Thoracic aorta (tissue), 2 donors: ENCODE measurements around the gene DAGLB. TPM values are rescaled to one million over a fixed set of nuclear protein-coding genes. Genes with fewer than 3 reads are reported as not detected.
A peak's percentile ranks its signal among the peaks of the same experiment; 100 is the strongest.

ENCODE experiments used
- ATAC-seq: fragments of 150-250 bp; one replicate; pipeline ENCODE4 v1.8.0; 2017; ENCODE audit warnings: low read depth; ENCODE audit not compliant: insufficient number of reproducible peaks, low FRiP score
- DNase-seq: peaks from one replicate; pipeline ENCODE4 v3.0.0-alpha.2; 2020; ENCODE audit warnings: low spot score
- H3K27ac ChIP-seq, 2 donors: fragments of 200-600 bp; sonication (generic); 1 replicate in 1 of 2; 2 replicates in 1 of 2; pipeline ENCODE4 v1.5.1; 2016; ENCODE audit warnings: mild to moderate bottlenecking in 2 of 2, moderate library complexity in 2 of 2
- H3K27me3 ChIP-seq: fragments of 200-600 bp; sonication (generic); replicated peaks from 2 replicates; pipeline ENCODE4 v1.6.0; 2016; ENCODE audit warnings: mild to moderate bottlenecking; ENCODE audit not compliant: insufficient read depth
- H3K36me3 ChIP-seq: fragments of 200-600 bp; sonication (generic); one replicate; pipeline ENCODE4 v1.5.1; 2016
- H3K4me1 ChIP-seq, 2 donors: fragments of 200-600 bp; sonication (generic); 1 replicate in 1 of 2; 2 replicates in 1 of 2; pipeline versions ENCODE4 v1.5.1 to v1.6.0; 2016; ENCODE audit warnings: low read depth in 2 of 2, mild to moderate bottlenecking in 1 of 2; ENCODE audit not compliant: control insufficient read depth in 1 of 2
- H3K4me3 ChIP-seq: fragments of 200-600 bp; sonication (generic); 2 replicates; pipeline ENCODE4 v1.5.1; 2016; ENCODE audit warnings: mild to moderate bottlenecking
- H3K9me3 ChIP-seq: fragments of 200-600 bp; sonication (generic); 2 replicates; pipeline ENCODE4 v1.5.1; 2016
- CTCF ChIP-seq: fragments of 200-600 bp; sonication (generic); IDR thresholded peaks from one replicate; pipeline ENCODE4 v1.5.1; 2019; ENCODE audit warnings: antibody characterized with exemption
- total RNA-seq, 2 donors: library from RNA; depleted of rRNA; stranded (reverse); fragments of >200 nt; gene quantifications; one replicate each; pipeline versions ENCODE4 v1.1.0 to v1.2.3, GENCODE V29; 2016

The DAGLB gene
- total RNA-seq, 2 donors from 2014 or later: 16.5 to 28.6 TPM

GRCh38 chr7:6375348-6376101 lies 72.2 kb downstream of the DAGLB start:
- Histone ChIP-seq H3K27ac (peak overlapping the region; percentile 85 to 87), H3K9me3 (no peaks in the 10 kb centered on the region), H3K36me3 (no peaks in the 10 kb centered on the region), H3K27me3 (no peaks in the 10 kb centered on the region), H3K4me3 (peak overlapping the region; percentile 90), H3K4me1 (peaks cover 23 to 44% of the 10 kb centered on the region in 2 donors)
- no peak for ATAC-seq
- no peak for TF ChIP-seq CTCF
- DNase-seq: no peak

- no peak for ATAC-seq
- no peaks in the 10 kb centered on the region for H3K36me3 ChIP-seq
Measured at GRCh38 chr7:6367701-6368211, 80.0 kb downstream of the DAGLB start.

GRCh38 chr7:6365451-6365850 lies 82.3 kb downstream of the DAGLB start:
- Histone ChIP-seq H3K27ac (no peak overlapping the region), H3K4me1 (no peaks in the 10 kb centered on the region), H3K36me3 (no peaks in the 10 kb centered on the region), H3K4me3 (no peak overlapping the region), H3K9me3 (no peaks in the 10 kb centered on the region), H3K27me3 (no peaks in the 10 kb centered on the region)
- ATAC-seq (no peak), DNase-seq (no peak)
- no peak for TF ChIP-seq CTCF

More at GRCh38 chr7:6367701-6368211, 80.0 kb downstream of the DAGLB start:
- H3K4me1 ChIP-seq: no peaks in the 10 kb centered on the region
- H3K4me3 ChIP-seq: no peak overlapping the region
- no peaks in the 10 kb centered on the region for H3K27me3 ChIP-seq
- no peaks in the 10 kb centered on the region for H3K9me3 ChIP-seq
- H3K27ac ChIP-seq: no peak overlapping the region
- TF ChIP-seq CTCF: no peak
- no peak for DNase-seq

- ATAC-seq (no peak), DNase-seq (no peak)
- no peaks in the 10 kb centered on the region for H3K36me3 ChIP-seq
- TF ChIP-seq CTCF: no peak
- H3K9me3 ChIP-seq: no peaks in the 10 kb centered on the region
- no peak overlapping the region for H3K27ac ChIP-seq
- no peaks in the 10 kb centered on the region for H3K4me1 ChIP-seq
- H3K27me3 ChIP-seq: no peaks in the 10 kb centered on the region
- H3K4me3 ChIP-seq: no peak overlapping the region
Measured at GRCh38 chr7:6360841-6361240, 86.9 kb downstream of the DAGLB start.

- ATAC-seq (no peak), DNase-seq (no peak)
- no peak overlapping the region for H3K4me3 ChIP-seq
- H3K36me3 ChIP-seq: no peaks in the 10 kb centered on the region
- H3K9me3 ChIP-seq: no peaks in the 10 kb centered on the region
- H3K27ac ChIP-seq: no peak overlapping the region
- H3K4me1 ChIP-seq: no peaks in the 10 kb centered on the region
- TF ChIP-seq CTCF: no peak
- H3K27me3 ChIP-seq: no peaks in the 10 kb centered on the region
Measured at GRCh38 chr7:6359734-6360133, 88.0 kb downstream of the DAGLB start.

Other genes starting within 250 kb of the DAGLB start
- 10 to 100 TPM; 83.8 to 89.4 TPM for gene CYTH3, start 175.3 kb downstream of the DAGLB start, total RNA-seq
- 10 to 100 TPM; 13.9 to 30.1 TPM for gene FAM220A, start 99.0 kb downstream of the DAGLB start, total RNA-seq
- gene RAC1, start 73.4 kb downstream of the DAGLB start, total RNA-seq: 100 to 1,000 TPM; 125 to 163 TPM
- gene KDELR2, start 36.2 kb upstream of the DAGLB start, total RNA-seq: 100 to 1,000 TPM; 105 to 123 TPM
- under 1 TPM; 0.14 to 0.35 TPM for gene GRID2IP, start 103.5 kb upstream of the DAGLB start, total RNA-seq
- 100 to 1,000 TPM in 1 of 2 donors, 10 to 100 TPM in 1; 35.3 to 101 TPM for gene ZDHHC4, start 129.5 kb upstream of the DAGLB start, total RNA-seq
- 10 to 100 TPM; 37.2 to 45.4 TPM for gene INTS15, start 142.1 kb upstream of the DAGLB start, total RNA-seq
- gene ZNF853, start 167.7 kb upstream of the DAGLB start, total RNA-seq: 10 to 100 TPM; 12.7 to 31.4 TPM
- gene ZNF316, start 189.4 kb upstream of the DAGLB start, total RNA-seq: 10 to 100 TPM; 54.4 to 64.6 TPM